Hepatocyte (in vitro differentiated cells): ENCODE measurements around the gene GPX7. TPM values are rescaled to one million over a fixed set of nuclear protein-coding genes. Genes with fewer than 3 reads are reported as not detected.

ENCODE experiments used
- DNase-seq: peaks from one replicate; pipeline ENCODE4 v3.0.0-alpha.2; 2016; ENCODE audit warnings: low spot score
- H2AFZ ChIP-seq: fragments of 200-600 bp; sonication (generic); 2 replicates; pipeline ENCODE4 v1.6.0; 2016; ENCODE audit warnings: antibody characterized with exemption, mild to moderate bottlenecking
- H3K27ac ChIP-seq: fragments of 200-600 bp; sonication (generic); 2 replicates; pipeline ENCODE4 v1.5.1; 2016; ENCODE audit warnings: mild to moderate bottlenecking
- H3K27me3 ChIP-seq: fragments of 200-600 bp; sonication (generic); 2 replicates; pipeline ENCODE4 v1.6.1; 2016
- H3K36me3 ChIP-seq: fragments of 200-600 bp; sonication (generic); replicated peaks from 2 replicates; pipeline ENCODE4 v1.5.1; 2016; ENCODE audit warnings: low read depth; ENCODE audit not compliant: insufficient read depth
- H3K4me1 ChIP-seq: fragments of 200-600 bp; sonication (generic); 2 replicates; pipeline ENCODE4 v1.5.1; 2016; ENCODE audit warnings: mild to moderate bottlenecking, moderate library complexity; ENCODE audit not compliant: insufficient read depth
- H3K4me2 ChIP-seq: fragments of 200-600 bp; sonication (generic); 2 replicates; pipeline ENCODE4 v1.6.0; 2016
- H3K4me3 ChIP-seq: fragments of 200-600 bp; sonication (generic); 2 replicates; pipeline ENCODE4 v1.5.1; 2016; ENCODE audit warnings: mild to moderate bottlenecking
- H3K79me2 ChIP-seq: fragments of 200-600 bp; sonication (generic); 2 replicates; pipeline ENCODE4 v1.6.0; 2017; ENCODE audit warnings: mild to moderate bottlenecking
- H3K9me2 ChIP-seq: fragments of 200-600 bp; sonication (generic); replicated peaks from 2 replicates; pipeline ENCODE4 v1.6.0; 2017; ENCODE audit warnings: mild to moderate bottlenecking; ENCODE audit not compliant: insufficient read depth
- H3K9me3 ChIP-seq: fragments of 200-600 bp; sonication (generic); 2 replicates; pipeline ENCODE4 v1.5.1; 2016; ENCODE audit warnings: low read depth, mild to moderate bottlenecking
- H4K20me1 ChIP-seq: fragments of 200-600 bp; sonication (generic); 2 replicates; pipeline ENCODE4 v1.6.0; 2016; ENCODE audit warnings: mild to moderate bottlenecking; ENCODE audit not compliant: insufficient read depth, poor library complexity, severe bottlenecking
- EZH2 ChIP-seq: fragments of 200-600 bp; sonication (generic); IDR thresholded peaks from 2 replicates; pipeline ENCODE4 v1.6.1; 2016; ENCODE audit warnings: antibody characterized with exemption, mild to moderate bottlenecking, borderline replicate concordance
- EZH2phosphoT487 ChIP-seq: fragments of 200-600 bp; sonication (generic); IDR thresholded peaks from one replicate; pipeline ENCODE4 v1.6.1; 2018; ENCODE audit warnings: antibody characterized with exemption, mild to moderate bottlenecking, low read depth, moderate library complexity; ENCODE audit not compliant: unreplicated experiment, severe bottlenecking
- WGBS: methylation state at CpG from one replicate; pipeline ENCODE4 v1.1.6; 2016; ENCODE audit warnings: low lambda C conversion rate; ENCODE audit errors: missing lambda C conversion rate; 5-methylcytosine and 5-hydroxymethylcytosine counted together
- polyA plus RNA-seq: library from polyadenylated mRNA; unstranded; fragments of >200 nt; fragmentation: Nextera tagmentation; extraction: Ambion mirVana; gene quantifications from 2 replicates; pipeline ENCODE4 v1.2.1, GENCODE V29; 2016
- total RNA-seq: library from RNA; depleted of rRNA; stranded (reverse); fragments of >200 nt; gene quantifications from 2 replicates; pipeline ENCODE4 v1.2.3, GENCODE V29; 2014
- TF ChIP-seq, protein P1 (sequence below): fragments of 200-600 bp; sonication (generic); IDR thresholded peaks from 2 replicates; pipeline ENCODE4 v1.5.1; 2016; ENCODE audit warnings: antibody characterized with exemption, mild to moderate bottlenecking; ENCODE audit not compliant: poor library complexity

The GPX7 gene
- total and polyA plus RNA-seq, 2 experiments from 2014 or later: 56.4 to 78.9 TPM

DNA sequence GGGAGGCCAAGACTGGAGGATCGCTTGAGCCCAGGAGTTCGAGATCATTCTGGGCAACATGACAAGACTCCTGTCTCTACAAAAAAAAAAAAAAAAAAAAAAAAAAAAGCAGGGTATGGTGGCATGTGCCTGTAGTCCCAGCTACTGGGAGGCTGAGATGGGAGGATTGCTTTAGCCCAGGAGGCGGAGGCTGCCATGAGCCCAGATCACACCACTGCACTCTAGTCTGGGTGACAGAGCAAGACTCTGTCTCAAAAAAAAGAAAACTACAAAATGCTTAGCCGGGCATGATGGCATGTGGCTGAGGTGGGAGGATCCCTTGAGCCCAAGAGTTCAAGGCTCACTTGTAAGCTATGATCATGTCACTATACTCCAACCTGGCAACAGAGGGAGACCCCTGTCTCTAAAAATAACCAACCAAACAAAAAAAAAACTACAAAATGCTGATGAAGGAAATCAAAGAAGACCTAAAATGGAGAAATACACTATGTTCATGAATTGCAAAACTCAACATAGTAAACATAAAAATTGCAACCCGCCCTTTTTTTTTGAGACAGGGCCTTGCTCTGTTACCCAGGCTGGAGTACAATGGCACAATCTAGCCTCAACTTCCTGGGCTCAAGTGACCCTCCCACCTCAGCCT lies 51.2 kb downstream of the GPX7 start:
- H3K4me2 ChIP-seq: no peak overlapping the region
- H3K9me2 ChIP-seq: no peaks in the 10 kb centered on the region
- 95% methylated on average over 5 of the region's 5 CpGs for WGBS
- H3K4me1 ChIP-seq: peaks cover 11% of the 10 kb centered on the region
- H3K4me3 ChIP-seq: no peak overlapping the region
- no peak overlapping the region for H3K27ac ChIP-seq
- H2AFZ ChIP-seq: no peak overlapping the region
- H3K9me3 ChIP-seq: no peaks in the 10 kb centered on the region
- DNase-seq: no peak
- no peaks in the 10 kb centered on the region for H3K36me3 ChIP-seq
- no peaks in the 10 kb centered on the region for H3K27me3 ChIP-seq
- TF ChIP-seq EZH2: no peak
- TF ChIP-seq, protein P1, sequence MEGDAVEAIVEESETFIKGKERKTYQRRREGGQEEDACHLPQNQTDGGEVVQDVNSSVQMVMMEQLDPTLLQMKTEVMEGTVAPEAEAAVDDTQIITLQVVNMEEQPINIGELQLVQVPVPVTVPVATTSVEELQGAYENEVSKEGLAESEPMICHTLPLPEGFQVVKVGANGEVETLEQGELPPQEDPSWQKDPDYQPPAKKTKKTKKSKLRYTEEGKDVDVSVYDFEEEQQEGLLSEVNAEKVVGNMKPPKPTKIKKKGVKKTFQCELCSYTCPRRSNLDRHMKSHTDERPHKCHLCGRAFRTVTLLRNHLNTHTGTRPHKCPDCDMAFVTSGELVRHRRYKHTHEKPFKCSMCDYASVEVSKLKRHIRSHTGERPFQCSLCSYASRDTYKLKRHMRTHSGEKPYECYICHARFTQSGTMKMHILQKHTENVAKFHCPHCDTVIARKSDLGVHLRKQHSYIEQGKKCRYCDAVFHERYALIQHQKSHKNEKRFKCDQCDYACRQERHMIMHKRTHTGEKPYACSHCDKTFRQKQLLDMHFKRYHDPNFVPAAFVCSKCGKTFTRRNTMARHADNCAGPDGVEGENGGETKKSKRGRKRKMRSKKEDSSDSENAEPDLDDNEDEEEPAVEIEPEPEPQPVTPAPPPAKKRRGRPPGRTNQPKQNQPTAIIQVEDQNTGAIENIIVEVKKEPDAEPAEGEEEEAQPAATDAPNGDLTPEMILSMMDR: no peak
- TF ChIP-seq EZH2phosphoT487: no peak
- no peaks in the 10 kb centered on the region for H3K79me2 ChIP-seq
- no peaks in the 10 kb centered on the region for H4K20me1 ChIP-seq

DNA sequence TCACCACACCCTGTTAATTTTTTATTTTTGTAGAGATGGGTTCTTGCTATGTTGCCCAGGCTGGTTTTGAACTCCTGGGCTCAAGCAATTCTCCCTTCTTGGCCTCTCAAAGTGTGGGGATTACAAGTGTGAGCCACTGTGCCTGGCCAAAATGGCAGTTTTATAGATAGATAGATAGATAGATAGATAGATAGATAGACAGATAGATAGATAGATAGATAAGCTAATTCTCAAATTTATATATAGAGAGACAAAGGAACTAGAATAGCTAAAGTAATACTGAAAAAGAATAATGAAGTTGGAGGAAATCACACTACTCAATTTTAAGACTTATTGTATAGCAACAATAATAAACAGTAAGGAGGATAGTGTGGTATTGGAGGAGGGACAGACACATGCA lies 51.9 kb downstream of the GPX7 start:
- H3K4me2 ChIP-seq: no peak overlapping the region
- H3K4me1 ChIP-seq: peaks cover 11% of the 10 kb centered on the region
- H3K79me2 ChIP-seq: no peaks in the 10 kb centered on the region
- no peaks in the 10 kb centered on the region for H4K20me1 ChIP-seq
- H3K27ac ChIP-seq: no peak overlapping the region
- H2AFZ ChIP-seq: no peak overlapping the region
- H3K36me3 ChIP-seq: no peaks in the 10 kb centered on the region
- H3K9me3 ChIP-seq: no peaks in the 10 kb centered on the region
- no peaks in the 10 kb centered on the region for H3K27me3 ChIP-seq
- no peak for DNase-seq
- TF ChIP-seq, protein P1: no peak
- TF ChIP-seq EZH2 (no peak), EZH2phosphoT487 (no peak)
- H3K4me3 ChIP-seq: no peak overlapping the region
- H3K9me2 ChIP-seq: no peaks in the 10 kb centered on the region

DNA sequence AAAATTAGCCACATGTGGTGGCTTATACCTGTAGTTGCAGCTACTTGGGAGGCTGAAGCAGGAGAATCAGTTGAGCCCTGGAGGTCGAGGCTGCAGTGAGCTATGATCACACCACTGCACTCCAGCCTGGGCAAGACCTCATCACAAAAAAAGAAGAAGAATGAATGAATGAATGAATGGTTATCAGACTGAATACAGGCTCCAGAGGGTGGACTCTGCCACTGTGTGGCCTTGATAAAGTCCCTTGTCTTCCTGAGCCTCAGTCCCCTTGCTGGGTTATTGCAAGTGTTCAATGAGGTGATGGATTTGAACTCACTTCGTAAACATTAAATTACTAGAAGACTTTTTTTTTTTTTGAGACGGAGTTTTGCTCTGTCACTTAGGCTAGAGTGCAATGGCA lies 55.5 kb downstream of the GPX7 start:
- Histone ChIP-seq H3K4me3 (no peak overlapping the region), H3K9me2 (no peaks in the 10 kb centered on the region), H3K27ac (no peak overlapping the region), H3K4me1 (peaks cover 5% of the 10 kb centered on the region), H3K36me3 (no peaks in the 10 kb centered on the region), H3K4me2 (no peak overlapping the region), H3K27me3 (no peaks in the 10 kb centered on the region), H3K9me3 (no peaks in the 10 kb centered on the region), H3K79me2 (no peaks in the 10 kb centered on the region), H2AFZ (no peak overlapping the region), H4K20me1 (no peaks in the 10 kb centered on the region)
- TF ChIP-seq, protein P1: no peak
- no peak for TF ChIP-seq EZH2
- TF ChIP-seq EZH2phosphoT487: no peak
- DNase-seq: no peak
- 93% methylated on average over 3 of the region's 3 CpGs for WGBS

Other genes starting within 250 kb of the GPX7 start
- 22.7 and 28.4 TPM in 2 replicates for gene CC2D1B, start 236.2 kb upstream of the GPX7 start, total RNA-seq
- 21.5 and 25.5 TPM in 2 replicates for gene CC2D1B, start 236.2 kb upstream of the GPX7 start, polyA plus RNA-seq
- 2.6 and 3.1 TPM in 2 replicates for gene ORC1, start 197.9 kb upstream of the GPX7 start, total RNA-seq
- 1.3 and 1.8 TPM in 2 replicates for gene ORC1, start 197.9 kb upstream of the GPX7 start, polyA plus RNA-seq
- gene PRPF38A, start 197.8 kb upstream of the GPX7 start, total RNA-seq: 12.8 and 13.8 TPM in 2 replicates
- gene PRPF38A, start 197.8 kb upstream of the GPX7 start, polyA plus RNA-seq: 23.8 and 35.9 TPM in 2 replicates
- 46.4 and 58.0 TPM in 2 replicates for gene TUT4, start 49.3 kb upstream of the GPX7 start, total RNA-seq
- gene TUT4, start 49.3 kb upstream of the GPX7 start, polyA plus RNA-seq: 37.9 and 44.6 TPM in 2 replicates
- 0.47 and 1.5 TPM in 2 replicates for gene SHISAL2A, start 30.8 kb downstream of the GPX7 start, total RNA-seq
- gene SHISAL2A, start 30.8 kb downstream of the GPX7 start, polyA plus RNA-seq: 0.89 and 0.97 TPM in 2 replicates
- 14.8 and 19.0 TPM in 2 replicates for gene COA7, start 96.0 kb downstream of the GPX7 start, total RNA-seq
- gene COA7, start 96.0 kb downstream of the GPX7 start, polyA plus RNA-seq: 8.9 and 9.0 TPM in 2 replicates
- 34.4 and 36.2 TPM in 2 replicates for gene ZYG11B, start 124.1 kb downstream of the GPX7 start, total RNA-seq
- 5.4 and 8.0 TPM in 2 replicates for gene ZYG11B, start 124.1 kb downstream of the GPX7 start, polyA plus RNA-seq
- 1.1 and 1.8 TPM in 2 replicates for gene ZYG11A, start 240.4 kb downstream of the GPX7 start, total RNA-seq
- 0.40 TPM in 2 replicates for gene ZYG11A, start 240.4 kb downstream of the GPX7 start, polyA plus RNA-seq